Liver (tissue), 9 donors: ENCODE measurements around the gene TRIM14. TPM values are rescaled to one million over a fixed set of nuclear protein-coding genes. Genes with fewer than 3 reads are reported as not detected.

ENCODE experiments used
- DNase-seq: peaks from one replicate; pipeline ENCODE4 v3.0.0-alpha.2; 2017; ENCODE audit warnings: low spot score
- H3K27ac ChIP-seq, 2 donors: one replicate each; pipeline ENCODE4 v1.7.0; 2013; ENCODE audit warnings: inconsistent platforms in 2 of 2, low read length in 2 of 2, control low read depth in 1 of 2, low read depth in 1 of 2, mild to moderate bottlenecking in 1 of 2
- H3K27me3 ChIP-seq, 4 donors: one replicate each; pipeline versions ENCODE4 v1.6.1 to v1.7.0; 2013; ENCODE audit warnings: low read length in 3 of 4, inconsistent platforms in 1 of 4, mild to moderate bottlenecking in 1 of 4, moderate library complexity in 1 of 4; ENCODE audit not compliant: control insufficient read depth in 4 of 4, insufficient read depth in 4 of 4
- H3K36me3 ChIP-seq, 4 donors: one replicate each; pipeline versions ENCODE4 v1.6.1 to v1.7.0; 2013; ENCODE audit warnings: low read length in 3 of 4, mild to moderate bottlenecking in 3 of 4, low read depth in 1 of 4, moderate library complexity in 1 of 4; ENCODE audit not compliant: control insufficient read depth in 4 of 4, insufficient read depth in 3 of 4
- H3K4me1 ChIP-seq, 4 donors: one replicate each; pipeline versions ENCODE4 v1.6.1 to v1.7.0; 2013; ENCODE audit warnings: low read length in 3 of 4, mild to moderate bottlenecking in 3 of 4, moderate library complexity in 1 of 4; ENCODE audit not compliant: control insufficient read depth in 4 of 4, insufficient read depth in 4 of 4
- H3K4me3 ChIP-seq, 3 donors: one replicate each; pipeline versions ENCODE4 v1.6.1 to v1.7.0; 2013; ENCODE audit warnings: low read length in 3 of 3, control low read depth in 1 of 3, low read depth in 1 of 3, mild to moderate bottlenecking in 1 of 3
- H3K9ac ChIP-seq, 2 donors: one replicate each; pipeline ENCODE4 v1.7.0; 2013; ENCODE audit warnings: low read length in 2 of 2, mild to moderate bottlenecking in 2 of 2, moderate library complexity in 2 of 2, control low read depth in 1 of 2, low read depth in 1 of 2
- H3K9me3 ChIP-seq, 4 donors: one replicate each; pipeline versions ENCODE4 v1.6.1 to v1.7.0; 2013; ENCODE audit warnings: low read length in 3 of 4; ENCODE audit not compliant: control insufficient read depth in 4 of 4
- CTCF ChIP-seq: fragments of 150-350 bp; IDR thresholded peaks from 2 replicates; pipeline ENCODE4 v1.5.1; 2017; ENCODE audit warnings: improper control_type of control experiment, low read depth, low read length; ENCODE audit not compliant: missing input control
- FOXA1 ChIP-seq: IDR thresholded peaks from 2 replicates; pipeline ENCODE4 v1.6.1; 2016; ENCODE audit warnings: antibody characterized with exemption
- FOXA2 ChIP-seq: IDR thresholded peaks from 2 replicates; pipeline ENCODE4 v1.6.1; 2016; ENCODE audit warnings: antibody characterized with exemption
- HNF4A ChIP-seq, 2 donors: conservative IDR thresholded peaks; 2 replicates each; pipeline ENCODE4 v1.6.1; 2016; ENCODE audit warnings: antibody characterized with exemption in 2 of 2, mild to moderate bottlenecking in 2 of 2
- HNF4G ChIP-seq: IDR thresholded peaks from 2 replicates; pipeline ENCODE4 v1.6.1; 2016; ENCODE audit warnings: antibody characterized with exemption
- JUND ChIP-seq, 2 donors: IDR thresholded peaks; 2 replicates each; pipeline ENCODE4 v1.6.1; 2016; ENCODE audit warnings: antibody characterized with exemption in 2 of 2
- NR2F2 ChIP-seq: IDR thresholded peaks from 2 replicates; pipeline ENCODE4 v1.6.1; 2016; ENCODE audit warnings: antibody characterized with exemption
- RAD21 ChIP-seq, 2 donors: IDR thresholded peaks; 2 replicates each; pipeline ENCODE4 v1.6.1; 2016; ENCODE audit warnings: antibody characterized with exemption in 2 of 2, mild to moderate bottlenecking in 2 of 2
- RXRA ChIP-seq, 2 donors: IDR thresholded peaks; 2 replicates each; pipeline ENCODE4 v1.6.1; 2017 to 2018; ENCODE audit warnings: antibody characterized with exemption in 2 of 2, mild to moderate bottlenecking in 1 of 2
- SP1 ChIP-seq: IDR thresholded peaks from 2 replicates; pipeline ENCODE4 v1.6.1; 2018; ENCODE audit warnings: antibody characterized with exemption, mild to moderate bottlenecking
- TAF1 ChIP-seq: conservative IDR thresholded peaks from 2 replicates; pipeline ENCODE4 v1.6.1; 2016; ENCODE audit warnings: antibody characterized with exemption, mild to moderate bottlenecking
- YY1 ChIP-seq: IDR thresholded peaks from 2 replicates; pipeline ENCODE4 v1.6.1; 2016; ENCODE audit warnings: antibody characterized with exemption, mild to moderate bottlenecking
- WGBS: extraction: QIAGEN DNeasy Blood & Tissue Kit; methylation state at CpG from one replicate; pipeline ENCODE4 v1.1.7; 2013; 5-methylcytosine and 5-hydroxymethylcytosine counted together
- polyA plus RNA-seq, 2 donors: library from polyadenylated mRNA; stranded (reverse) in 1 of 2; unstranded in 1 of 2; fragments of 200-250 nt in 1 of 2; fragments of >200 nt in 1 of 2; fragmentation: Nextera tagmentation in 1 of 2; extraction: Ambion mirVana in 1 of 2; gene quantifications; one replicate each; pipeline versions ENCODE4 v1.2.1 to v1.2.3, GENCODE V29; 2013 to 2015
- total RNA-seq, 2 donors: library from RNA; depleted of rRNA; stranded (reverse); fragments of >200 nt; gene quantifications; one replicate each; pipeline ENCODE4 v1.2.3, GENCODE V29; 2014
- TF ChIP-seq, protein P1 (sequence below): IDR thresholded peaks from 2 replicates; pipeline ENCODE4 v1.6.1; 2016; ENCODE audit warnings: antibody characterized with exemption
- TF ChIP-seq, protein P2 (sequence below): IDR thresholded peaks from 2 replicates; pipeline ENCODE4 v1.6.1; 2016; ENCODE audit warnings: antibody characterized with exemption
- TF ChIP-seq, protein P3 (sequence below): IDR thresholded peaks from 2 replicates; pipeline ENCODE4 v1.6.1; 2016; ENCODE audit warnings: antibody characterized with exemption, mild to moderate bottlenecking
- TF ChIP-seq, protein P4 (sequence below): IDR thresholded peaks from 2 replicates; pipeline ENCODE4 v1.6.1; 2016; ENCODE audit warnings: antibody characterized with exemption
- donor health status: healthy.
- donor health status: healthy.
- donor health status: healthy.
- donor health status: healthy.
- donor health status: healthy.

TRIM14 gene
- total and polyA plus RNA-seq, 4 donors = 15.2 to 22.0 (median 17.8) TPM

GRCh38 chr9:98067184-98067583 is 51.8 kb downstream of the TRIM14 start:
- Histone ChIP-seq H3K36me3 (peaks cover 3 to 22% (median 9%) of the 10 kb centered on the region in 4 donors), H3K4me3 (no peak overlapping the region), H3K27me3 (no peaks in the 10 kb centered on the region), H3K9me3 (no peaks in the 10 kb centered on the region), H3K4me1 (peaks cover 0 to 10% (median 0%) of the 10 kb centered on the region in 4 donors), H3K9ac (no peak overlapping the region), H3K27ac (no peak overlapping the region)
- TF ChIP-seq YY1 (no peak), NR2F2 (no peak), CTCF (no peak)
- DNase-seq = no peak
- 93% methylated on average over 2 of the region's 2 CpGs for WGBS

DNA sequence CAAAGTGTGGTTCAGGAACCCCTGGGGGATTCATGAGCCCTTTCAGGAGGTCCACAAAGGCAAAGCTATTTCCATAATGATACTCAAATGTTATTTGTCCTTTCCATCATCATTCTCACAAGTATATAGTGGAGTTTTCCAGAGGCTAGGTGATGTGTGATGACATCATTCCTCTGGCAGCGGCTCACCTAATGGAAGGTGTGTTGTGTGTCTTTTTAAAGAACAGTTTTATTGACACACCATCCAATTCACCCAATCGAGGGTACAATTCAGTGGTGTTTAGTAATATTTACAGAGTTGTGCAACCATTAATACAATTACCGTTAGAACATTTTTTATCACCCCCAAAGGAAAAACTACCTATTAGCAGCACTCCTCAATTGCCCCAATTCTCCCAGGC is 52.8 kb downstream of the TRIM14 start:
- Histone ChIP-seq H3K4me3 (no peak overlapping the region), H3K36me3 (peaks cover 7 to 23% (median 11%) of the 10 kb centered on the region in 4 donors), H3K9me3 (no peaks in the 10 kb centered on the region), H3K9ac (no peak overlapping the region), H3K4me1 (peaks cover 0 to 5% (median 0%) of the 10 kb centered on the region in 4 donors), H3K27me3 (no peaks in the 10 kb centered on the region), H3K27ac (no peak overlapping the region)
- WGBS = 38% methylated on average over 3 of the region's 3 CpGs
- peak in 1 of 2 donors; percentile 56 for TF ChIP-seq HNF4A (conservative IDR thresholded peaks at IDR 0.05)
- no peak for TF ChIP-seq HNF4G
- TF ChIP-seq RAD21 (IDR thresholded peaks at IDR 0.05) = no peak
- TF ChIP-seq, protein P1, sequence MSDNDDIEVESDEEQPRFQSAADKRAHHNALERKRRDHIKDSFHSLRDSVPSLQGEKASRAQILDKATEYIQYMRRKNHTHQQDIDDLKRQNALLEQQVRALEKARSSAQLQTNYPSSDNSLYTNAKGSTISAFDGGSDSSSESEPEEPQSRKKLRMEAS = no peak
- TF ChIP-seq YY1 = peak; percentile 35
- peak; percentile 54 to 76 for TF ChIP-seq JUND (IDR thresholded peaks at IDR 0.05)
- TF ChIP-seq NR2F2 = no peak
- TF ChIP-seq, protein P2, sequence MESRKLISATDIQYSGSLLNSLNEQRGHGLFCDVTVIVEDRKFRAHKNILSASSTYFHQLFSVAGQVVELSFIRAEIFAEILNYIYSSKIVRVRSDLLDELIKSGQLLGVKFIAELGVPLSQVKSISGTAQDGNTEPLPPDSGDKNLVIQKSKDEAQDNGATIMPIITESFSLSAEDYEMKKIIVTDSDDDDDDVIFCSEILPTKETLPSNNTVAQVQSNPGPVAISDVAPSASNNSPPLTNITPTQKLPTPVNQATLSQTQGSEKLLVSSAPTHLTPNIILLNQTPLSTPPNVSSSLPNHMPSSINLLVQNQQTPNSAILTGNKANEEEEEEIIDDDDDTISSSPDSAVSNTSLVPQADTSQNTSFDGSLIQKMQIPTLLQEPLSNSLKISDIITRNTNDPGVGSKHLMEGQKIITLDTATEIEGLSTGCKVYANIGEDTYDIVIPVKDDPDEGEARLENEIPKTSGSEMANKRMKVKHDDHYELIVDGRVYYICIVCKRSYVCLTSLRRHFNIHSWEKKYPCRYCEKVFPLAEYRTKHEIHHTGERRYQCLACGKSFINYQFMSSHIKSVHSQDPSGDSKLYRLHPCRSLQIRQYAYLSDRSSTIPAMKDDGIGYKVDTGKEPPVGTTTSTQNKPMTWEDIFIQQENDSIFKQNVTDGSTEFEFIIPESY = peak; percentile 28
- TF ChIP-seq TAF1 = no peak
- TF ChIP-seq, protein P3, sequence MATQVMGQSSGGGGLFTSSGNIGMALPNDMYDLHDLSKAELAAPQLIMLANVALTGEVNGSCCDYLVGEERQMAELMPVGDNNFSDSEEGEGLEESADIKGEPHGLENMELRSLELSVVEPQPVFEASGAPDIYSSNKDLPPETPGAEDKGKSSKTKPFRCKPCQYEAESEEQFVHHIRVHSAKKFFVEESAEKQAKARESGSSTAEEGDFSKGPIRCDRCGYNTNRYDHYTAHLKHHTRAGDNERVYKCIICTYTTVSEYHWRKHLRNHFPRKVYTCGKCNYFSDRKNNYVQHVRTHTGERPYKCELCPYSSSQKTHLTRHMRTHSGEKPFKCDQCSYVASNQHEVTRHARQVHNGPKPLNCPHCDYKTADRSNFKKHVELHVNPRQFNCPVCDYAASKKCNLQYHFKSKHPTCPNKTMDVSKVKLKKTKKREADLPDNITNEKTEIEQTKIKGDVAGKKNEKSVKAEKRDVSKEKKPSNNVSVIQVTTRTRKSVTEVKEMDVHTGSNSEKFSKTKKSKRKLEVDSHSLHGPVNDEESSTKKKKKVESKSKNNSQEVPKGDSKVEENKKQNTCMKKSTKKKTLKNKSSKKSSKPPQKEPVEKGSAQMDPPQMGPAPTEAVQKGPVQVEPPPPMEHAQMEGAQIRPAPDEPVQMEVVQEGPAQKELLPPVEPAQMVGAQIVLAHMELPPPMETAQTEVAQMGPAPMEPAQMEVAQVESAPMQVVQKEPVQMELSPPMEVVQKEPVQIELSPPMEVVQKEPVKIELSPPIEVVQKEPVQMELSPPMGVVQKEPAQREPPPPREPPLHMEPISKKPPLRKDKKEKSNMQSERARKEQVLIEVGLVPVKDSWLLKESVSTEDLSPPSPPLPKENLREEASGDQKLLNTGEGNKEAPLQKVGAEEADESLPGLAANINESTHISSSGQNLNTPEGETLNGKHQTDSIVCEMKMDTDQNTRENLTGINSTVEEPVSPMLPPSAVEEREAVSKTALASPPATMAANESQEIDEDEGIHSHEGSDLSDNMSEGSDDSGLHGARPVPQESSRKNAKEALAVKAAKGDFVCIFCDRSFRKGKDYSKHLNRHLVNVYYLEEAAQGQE = peak; percentile 41
- no peak for TF ChIP-seq FOXA1
- TF ChIP-seq, protein P4, sequence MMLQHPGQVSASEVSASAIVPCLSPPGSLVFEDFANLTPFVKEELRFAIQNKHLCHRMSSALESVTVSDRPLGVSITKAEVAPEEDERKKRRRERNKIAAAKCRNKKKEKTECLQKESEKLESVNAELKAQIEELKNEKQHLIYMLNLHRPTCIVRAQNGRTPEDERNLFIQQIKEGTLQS = peak; percentile 42
- peak; percentile 39 for TF ChIP-seq FOXA2
- TF ChIP-seq RXRA (IDR thresholded peaks at IDR 0.05) = peak in 1 of 2 donors; percentile 56
- no peak for TF ChIP-seq SP1
- DNase-seq = no peak
